GM23248 (cell line): Measurements from ENCODE around the gene NUB1. TPM values are rescaled to one million over a fixed set of nuclear protein-coding genes. Genes with fewer than 3 reads are reported as not detected.

Experiments used
- DNase-seq: peaks from one replicate; pipeline ENCODE4 v3.0.0-alpha.2; 2015
- H2AFZ ChIP-seq: fragments of 200-600 bp; sonication (generic); 2 replicates; pipeline ENCODE4 v1.6.1; 2016; ENCODE audit warnings: antibody characterized with exemption
- H3F3A ChIP-seq: fragments of 200-600 bp; sonication (generic); 2 replicates; pipeline ENCODE4 v1.6.1; 2016; ENCODE audit warnings: mild to moderate bottlenecking, antibody characterized with exemption, mixed run types; ENCODE audit not compliant: insufficient read depth
- H3K27ac ChIP-seq: fragments of 200-600 bp; sonication (generic); 2 replicates; pipeline ENCODE4 v1.5.1; 2016; ENCODE audit warnings: mild to moderate bottlenecking
- H3K27me3 ChIP-seq: fragments of 200-600 bp; sonication (generic); replicated peaks from 2 replicates; pipeline ENCODE4 v1.6.1; 2016; ENCODE audit warnings: mild to moderate bottlenecking; ENCODE audit not compliant: insufficient read depth
- H3K36me3 ChIP-seq: fragments of 200-600 bp; sonication (generic); 2 replicates; pipeline ENCODE4 v1.6.1; 2016; ENCODE audit warnings: low read depth, mild to moderate bottlenecking
- H3K4me1 ChIP-seq: fragments of 200-600 bp; sonication (generic); 2 replicates; pipeline ENCODE4 v1.6.1; 2016; ENCODE audit warnings: mild to moderate bottlenecking; ENCODE audit not compliant: insufficient read depth
- H3K4me2 ChIP-seq: fragments of 200-600 bp; sonication (generic); one replicate; pipeline ENCODE4 v1.6.1; 2016; ENCODE audit warnings: mild to moderate bottlenecking; ENCODE audit not compliant: unreplicated experiment
- H3K4me3 ChIP-seq: fragments of 200-600 bp; sonication (generic); 2 replicates; pipeline ENCODE4 v1.5.1; 2016; ENCODE audit warnings: mild to moderate bottlenecking
- H3K79me2 ChIP-seq: fragments of 200-600 bp; sonication (generic); 2 replicates; pipeline ENCODE4 v1.6.1; 2016; ENCODE audit warnings: mild to moderate bottlenecking; ENCODE audit not compliant: insufficient read depth
- H3K9ac ChIP-seq: fragments of 200-600 bp; sonication (generic); 2 replicates; pipeline ENCODE4 v1.6.1; 2016; ENCODE audit warnings: mild to moderate bottlenecking
- H3K9me2 ChIP-seq: fragments of 200-600 bp; sonication (generic); 2 replicates; pipeline ENCODE4 v1.6.1; 2016; ENCODE audit warnings: mixed run types, mild to moderate bottlenecking, moderate library complexity; ENCODE audit not compliant: insufficient read depth
- H3K9me3 ChIP-seq: fragments of 200-600 bp; sonication (generic); one replicate; pipeline ENCODE4 v1.6.1; 2017; ENCODE audit warnings: low read depth
- H4K20me1 ChIP-seq: fragments of 200-600 bp; sonication (generic); 2 replicates; pipeline ENCODE4 v1.6.0; 2016; ENCODE audit not compliant: insufficient read depth
- EZH2 ChIP-seq: fragments of 200-600 bp; sonication (generic); IDR thresholded peaks from 2 replicates; pipeline ENCODE4 v1.6.1; 2018; ENCODE audit warnings: antibody characterized with exemption, mild to moderate bottlenecking; ENCODE audit not compliant: insufficient read depth, poor library complexity, severe bottlenecking
- EZH2phosphoT487 ChIP-seq: fragments of 200-600 bp; sonication (generic); IDR thresholded peaks from 2 replicates; pipeline ENCODE4 v1.6.1; 2018; ENCODE audit warnings: antibody characterized with exemption, moderate library complexity, mild to moderate bottlenecking, low read depth; ENCODE audit not compliant: insufficient read depth
- WGBS, 2 experiments: methylation state at CpG; one replicate each; pipeline ENCODE4 v1.1.6; 2015 to 2017; ENCODE audit warnings: low lambda C conversion rate in 2 of 2, low coverage in 1 of 2; ENCODE audit errors: missing lambda C conversion rate in 2 of 2; 5-methylcytosine and 5-hydroxymethylcytosine counted together
- in situ Hi-C: fragments of 300-500 bp; cut with MboI; formaldehyde crosslinking; loops from 2 replicates; pipeline ENCODE4 v1.15.0; 2020
- polyA plus RNA-seq: library from polyadenylated mRNA; unstranded; fragments of >200 nt; fragmentation: Nextera tagmentation; extraction: Ambion mirVana; gene quantifications from 2 replicates; pipeline ENCODE4 v1.2.1, GENCODE V29; 2016
- total RNA-seq: library from RNA; depleted of rRNA; stranded (reverse); fragments of >200 nt; shearing (Covaris generic); gene quantifications from 2 replicates; pipeline ENCODE4 v1.2.3, GENCODE V29; 2014

Gene NUB1
- total and polyA plus RNA-seq, 2 experiments from 2014 or later = 43.4 to 48.0 TPM

- Histone ChIP-seq H3F3A (peaks cover 12% of the 10 kb centered on the region), H3K9ac (no peak overlapping the region), H3K27me3 (no peaks in the 10 kb centered on the region), H3K79me2 (no peaks in the 10 kb centered on the region), H3K9me2 (no peaks in the 10 kb centered on the region), H3K27ac (no peak overlapping the region), H4K20me1 (no peaks in the 10 kb centered on the region), H2AFZ (no peak overlapping the region), H3K36me3 (peaks cover 34% of the 10 kb centered on the region), H3K4me1 (peaks cover 11% of the 10 kb centered on the region), H3K4me3 (no peak overlapping the region), H3K4me2 (no peak overlapping the region), H3K9me3 (no peaks in the 10 kb centered on the region)
- TF ChIP-seq EZH2phosphoT487 (no peak), EZH2 (no peak)
- in situ Hi-C loops = loop anchor here (25.0 kb wide), 1 partner anchor 401 kb away; no protein-coding TSS in a partner anchor
- DNase-seq = no peak
- WGBS, 2 experiments = 87 to 89% methylated on average over 3 of the region's 3 CpGs
These were observed 19.8 kb downstream of the NUB1 start for GRCh38 chr7:151361193-151361959.

DNA sequence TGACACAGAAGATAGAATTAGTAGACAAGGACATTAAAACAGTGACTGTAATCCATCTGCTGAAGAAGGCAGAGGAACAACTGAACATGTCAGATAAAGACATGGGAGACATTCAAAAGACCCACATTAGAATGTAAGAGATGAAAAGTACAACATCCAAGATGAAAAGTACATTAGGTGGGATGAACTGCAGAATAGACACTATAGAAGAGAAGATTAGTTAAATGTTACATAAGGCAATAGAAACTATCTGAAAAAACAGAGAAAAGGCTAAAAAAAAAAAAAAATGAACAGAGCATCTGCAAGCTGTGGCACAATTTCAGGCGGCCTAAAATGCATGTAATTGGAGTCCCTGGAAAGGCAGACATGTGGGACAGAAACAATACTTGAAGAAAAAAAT, 21.6 kb downstream of the NUB1 start:
- no peaks in the 10 kb centered on the region for H3K9me2 ChIP-seq
- H2AFZ ChIP-seq = no peak overlapping the region
- H3K9ac ChIP-seq = no peak overlapping the region
- H4K20me1 ChIP-seq = no peaks in the 10 kb centered on the region
- H3K27ac ChIP-seq = no peak overlapping the region
- H3K27me3 ChIP-seq = no peaks in the 10 kb centered on the region
- H3K36me3 ChIP-seq = peaks cover 34% of the 10 kb centered on the region
- DNase-seq = no peak
- H3K4me2 ChIP-seq = no peak overlapping the region
- H3K79me2 ChIP-seq = no peaks in the 10 kb centered on the region
- no peaks in the 10 kb centered on the region for H3K9me3 ChIP-seq
- peaks cover 26% of the 10 kb centered on the region for H3K4me1 ChIP-seq
- peaks cover 27% of the 10 kb centered on the region for H3F3A ChIP-seq
- no peak for TF ChIP-seq EZH2phosphoT487
- no peak for TF ChIP-seq EZH2
- in situ Hi-C loops = loop anchor here (25.0 kb wide), 1 partner anchor 399 kb away; no protein-coding TSS in a partner anchor
- no peak overlapping the region for H3K4me3 ChIP-seq
- 81 to 93% methylated on average over 1 of the region's 1 CpG for WGBS, 2 experiments

DNA sequence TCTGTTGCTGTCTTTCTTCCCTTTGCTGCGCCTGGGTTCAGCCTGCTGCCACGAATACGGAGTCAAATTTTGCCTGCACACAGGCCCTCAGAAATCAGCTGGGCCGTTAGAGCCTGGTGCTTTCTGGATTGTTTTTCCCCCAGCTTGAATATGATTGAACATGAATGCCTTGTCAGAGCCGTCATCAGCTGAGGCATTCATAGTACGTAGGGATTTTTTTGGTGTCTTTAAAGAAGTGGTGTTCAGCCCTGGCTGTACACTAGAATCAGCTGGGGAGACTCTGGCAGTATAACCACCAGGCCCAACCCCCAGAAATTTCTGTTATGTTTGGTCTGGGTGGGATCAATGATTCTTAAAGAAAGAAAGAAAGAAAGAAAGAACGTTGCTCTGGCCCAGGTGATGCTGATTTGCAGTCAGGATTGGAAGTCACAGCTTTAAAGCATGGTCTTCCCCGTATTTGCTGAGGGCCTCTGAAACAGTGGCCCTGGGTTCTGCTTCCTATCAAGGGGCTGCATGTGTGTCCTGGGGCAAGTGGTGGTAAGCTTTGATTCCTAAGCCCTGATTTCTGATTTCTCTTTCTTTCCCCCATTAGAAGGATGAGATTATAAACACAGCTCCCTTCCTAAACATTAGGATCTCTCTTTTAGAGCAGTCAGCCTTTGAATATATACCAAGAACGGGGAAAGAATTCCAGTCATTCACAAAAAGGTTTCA, 24.7 kb downstream of the NUB1 start:
- H3K79me2 ChIP-seq = no peaks in the 10 kb centered on the region
- in situ Hi-C loops = loop anchor here (5.0 to 25.0 kb wide), 2 partner anchors 81 to 396 kb away; no protein-coding TSS in a partner anchor
- peaks cover 28% of the 10 kb centered on the region for H3K36me3 ChIP-seq
- no peaks in the 10 kb centered on the region for H4K20me1 ChIP-seq
- no peaks in the 10 kb centered on the region for H3K27me3 ChIP-seq
- peaks cover 29% of the 10 kb centered on the region for H3K4me1 ChIP-seq
- H3K4me3 ChIP-seq = 0 out of 2 replicates have a peak overlapping the region, but pooled peaks have one; percentile 15
- peak overlapping the region; percentile 55 for H3K27ac ChIP-seq
- peak overlapping the region; percentile 66 for H3K4me2 ChIP-seq
- WGBS, 2 experiments = 76 to 80% methylated on average over 9 of the region's 9 CpGs
- H3K9me3 ChIP-seq = no peaks in the 10 kb centered on the region
- DNase-seq = no peak
- H3F3A ChIP-seq = peaks cover 27% of the 10 kb centered on the region
- no peak overlapping the region for H3K9ac ChIP-seq
- H3K9me2 ChIP-seq = no peaks in the 10 kb centered on the region
- no peak overlapping the region; the same call in 1 of the 2 replicates for H2AFZ ChIP-seq
- no peak for TF ChIP-seq EZH2
- no peak for TF ChIP-seq EZH2phosphoT487

DNA sequence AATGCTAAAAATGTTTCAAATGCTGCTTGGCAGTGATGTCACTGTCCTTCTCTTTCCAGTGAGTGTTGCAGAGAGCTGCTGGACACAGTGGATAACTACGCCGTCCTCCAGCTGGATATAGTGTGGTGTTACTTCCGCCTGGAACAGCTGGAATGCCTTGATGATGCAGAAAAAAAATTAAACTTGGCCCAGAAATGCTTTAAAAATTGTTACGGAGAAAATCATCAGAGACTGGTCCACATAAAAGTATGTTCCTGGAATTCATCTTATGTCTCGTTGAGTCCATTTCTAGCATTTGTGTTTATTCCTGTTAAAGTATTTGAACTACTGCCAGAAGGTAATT, 25.2 kb downstream of the NUB1 start:
- 5 to 7% methylated on average over 5 of the region's 5 CpGs for WGBS, 2 experiments
- H3F3A ChIP-seq = peaks cover 27% of the 10 kb centered on the region
- no peak overlapping the region for H3K9ac ChIP-seq
- peaks cover 29% of the 10 kb centered on the region for H3K4me1 ChIP-seq
- peaks cover 24% of the 10 kb centered on the region for H3K36me3 ChIP-seq
- no peak for TF ChIP-seq EZH2phosphoT487
- TF ChIP-seq EZH2 = no peak
- in situ Hi-C loops = loop anchor here (5.0 to 25.0 kb wide), 2 partner anchors 80 to 395 kb away; no protein-coding TSS in a partner anchor
- no peaks in the 10 kb centered on the region for H3K79me2 ChIP-seq
- H3K4me2 ChIP-seq = peak overlapping the region; percentile 66
- H2AFZ ChIP-seq = no peak overlapping the region; the same call in 1 of the 2 replicates
- H3K27ac ChIP-seq = peak overlapping the region; percentile 55
- H3K27me3 ChIP-seq = no peaks in the 10 kb centered on the region
- no peaks in the 10 kb centered on the region for H3K9me3 ChIP-seq
- H4K20me1 ChIP-seq = no peaks in the 10 kb centered on the region
- peak; percentile 88 for DNase-seq
- H3K4me3 ChIP-seq = no peak overlapping the region
- no peaks in the 10 kb centered on the region for H3K9me2 ChIP-seq
